Right lobe of liver (tissue), 6 donors: ENCODE measurements around the gene CCDC74B. TPM values are rescaled to one million over a fixed set of nuclear protein-coding genes. Genes with fewer than 3 reads are reported as not detected.
"Not testable (repeated sequence)": the region's sequence is repeated elsewhere in the genome, so short reads cannot be mapped to it uniquely, and the experiment has no call there.

Experiments used
- ATAC-seq, 4 donors: fragments of 200-7000 bp; cut with Tn5 transposase; one replicate each; pipeline ENCODE4 v1.9.1; 2020; ENCODE audit warnings: mild to moderate bottlenecking in 4 of 4, moderate library complexity in 4 of 4
- DNase-seq, 3 donors: peaks; one replicate each; pipeline ENCODE4 v3.0.0-alpha.2; 2020
- H3K27ac ChIP-seq, 3 donors: fragments of 200-600 bp; one replicate each; pipeline ENCODE4 v1.8.0; 2022
- H3K27me3 ChIP-seq, 2 donors: fragments of 200-600 bp; one replicate each; pipeline ENCODE4 v1.8.0; 2022
- H3K36me3 ChIP-seq, 4 donors: fragments of 200-600 bp; sonication (generic) in 1 of 4; one replicate each; pipeline versions ENCODE4 v1.5.1 to v1.8.0; 2017 to 2022; ENCODE audit warnings: control low read depth in 1 of 4
- H3K4me1 ChIP-seq, 4 donors: fragments of 200-600 bp; sonication (generic) in 1 of 4; one replicate each; pipeline versions ENCODE4 v1.5.1 to v1.8.0; 2017 to 2022; ENCODE audit warnings: control low read depth in 1 of 4
- H3K4me3 ChIP-seq, 3 donors: fragments of 200-600 bp; one replicate each; pipeline ENCODE4 v1.8.0; 2022
- H3K9me3 ChIP-seq, 4 donors: fragments of 200-600 bp; sonication (generic) in 1 of 4; one replicate each; pipeline versions ENCODE4 v1.5.1 to v1.8.0; 2017 to 2022; ENCODE audit warnings: control low read depth in 1 of 4
- POLR2A ChIP-seq: fragments of 450-650 bp; IDR thresholded peaks from one replicate; pipeline ENCODE4 v1.6.1; 2017; ENCODE audit warnings: antibody characterized with exemption, mild to moderate bottlenecking
- WGBS: methylation state at CpG from one replicate; pipeline ENCODE4 v1.1.6; 2018; ENCODE audit warnings: low coverage, low lambda C conversion rate; ENCODE audit not compliant: insufficient coverage; ENCODE audit errors: missing lambda C conversion rate; 5-methylcytosine and 5-hydroxymethylcytosine counted together
- intact Hi-C, 2 donors: fragments of 100-400 bp; cut with DNase I; formaldehyde crosslinking; loops; one replicate each; pipeline versions ENCODE4 v1.11.2 to v1.14.1; 2022
- total RNA-seq, 6 experiments: library from RNA; depleted of rRNA in 2 of 6; stranded (reverse); fragments of >200 nt in 2 of 6; fragmentation: NEBNext Ultra II Directional in 3 of 6; extraction: Animal tissue kit (Norgen Biotek cat#: 25700) in 3 of 6; gene quantifications; one replicate each; pipeline versions ENCODE4 v1.1.0 to v1.2.4, GENCODE V29; 2016 to 2023
- TF ChIP-seq, protein P1 (sequence below), 4 donors: fragments of 200-600 bp in 3 of 4; fragments of 450-650 bp in 1 of 4; IDR thresholded peaks; one replicate each; pipeline versions ENCODE4 v1.5.1 to v1.8.0; 2016 to 2022; ENCODE audit warnings: antibody characterized with exemption in 4 of 4, mild to moderate bottlenecking in 2 of 4
- donor health status: DM: no; HTN: yes; CAD: no.
- donor health status: DM: no; HTN: no; CAD: no.
- donor health status: DM: no; HTN: no; CAD: no.
- donor health status: DM: no; HTN: yes; CAD: no.
- donor health status: DM: no; HTN: yes; CAD: no.

Gene CCDC74B
- total RNA-seq, 6 experiments from 2014 or later: 0.19 to 0.74 (median 0.26) TPM; not detected in 3

DNA sequence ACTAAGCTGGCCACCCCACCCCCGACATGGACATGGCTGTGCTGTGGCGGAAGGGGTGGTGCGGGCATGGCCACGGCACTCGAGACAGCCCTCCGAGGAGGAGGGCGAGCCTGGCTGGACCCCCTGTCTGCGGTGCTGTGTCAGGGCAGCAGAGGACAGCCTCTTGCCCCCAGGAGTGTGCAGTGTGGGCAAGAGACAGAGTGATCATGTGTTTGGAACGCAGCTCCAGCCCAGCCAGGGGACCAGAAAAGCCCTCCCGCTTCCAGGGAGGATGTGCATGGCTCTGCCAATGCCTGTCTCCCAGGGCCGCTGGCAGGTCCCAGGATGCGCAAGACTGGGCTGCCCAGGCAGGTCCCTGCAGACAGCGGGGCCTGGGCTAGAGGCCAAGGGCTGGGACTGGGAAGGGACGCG is 6.1 kb downstream of the CCDC74B start:
- ATAC-seq, H3K27ac ChIP-seq, intact Hi-C loops, H3K36me3 ChIP-seq, H3K9me3 ChIP-seq, H3K4me3 ChIP-seq, H3K4me1 ChIP-seq, H3K27me3 ChIP-seq: not testable (repeated sequence)
- peak in 2 of 3 donors; percentile 24 to 35 for DNase-seq
- WGBS: no CpG with 5 or more reads among the region's 15 CpGs

DNA sequence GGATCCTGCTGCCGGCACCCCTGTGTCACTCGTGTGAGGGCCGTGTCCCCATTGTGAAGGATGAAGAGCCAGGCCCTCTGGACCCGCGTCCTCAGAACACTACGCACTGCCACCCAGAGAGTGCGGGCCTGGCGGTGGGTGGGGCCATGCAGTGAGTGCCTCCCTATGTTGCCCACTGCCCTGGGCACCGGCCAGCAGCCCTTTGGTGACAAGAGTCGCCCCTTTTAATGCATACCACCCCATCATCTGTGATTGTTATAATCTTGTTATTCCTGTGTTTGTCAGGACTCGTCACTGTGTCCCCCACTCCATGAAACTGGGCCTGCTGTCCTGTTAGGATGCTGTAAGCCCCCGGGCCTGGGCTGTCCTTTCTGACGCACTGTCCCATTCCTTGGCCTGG is 6.6 kb downstream of the CCDC74B start:
- DNase-seq, H3K36me3 ChIP-seq, H3K9me3 ChIP-seq, ATAC-seq, intact Hi-C loops, H3K4me1 ChIP-seq, H3K4me3 ChIP-seq, H3K27ac ChIP-seq, H3K27me3 ChIP-seq: not testable (repeated sequence)
- no CpG with 5 or more reads among the region's 13 CpGs for WGBS

DNA sequence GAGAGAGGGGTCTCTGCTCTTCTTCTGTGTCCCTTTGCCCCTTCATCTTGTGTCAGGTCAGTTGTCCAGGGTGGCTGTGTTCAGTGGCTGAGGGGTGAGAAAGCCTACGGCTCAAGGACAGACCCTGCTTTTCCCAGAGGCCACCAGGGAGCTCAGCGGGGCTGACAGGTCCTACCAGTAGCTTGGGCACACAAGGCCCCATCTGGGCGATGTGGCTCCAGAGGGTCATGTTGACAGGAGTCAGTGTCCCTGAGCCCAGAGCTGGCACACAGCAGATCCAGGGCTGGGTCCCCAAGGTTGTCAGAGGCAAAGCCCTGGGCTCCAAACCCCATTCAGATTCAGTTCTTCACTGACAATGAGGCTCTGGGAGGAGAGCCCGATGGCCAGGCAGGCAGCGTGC is 7.8 kb downstream of the CCDC74B start:
- H3K36me3 ChIP-seq, H3K27ac ChIP-seq, H3K4me3 ChIP-seq, H3K9me3 ChIP-seq, ATAC-seq, H3K4me1 ChIP-seq, H3K27me3 ChIP-seq, intact Hi-C loops: not testable (repeated sequence)
- peak in 2 of 3 donors; percentile 13 to 28 for DNase-seq
- WGBS: no CpG with 5 or more reads among the region's 5 CpGs

DNA sequence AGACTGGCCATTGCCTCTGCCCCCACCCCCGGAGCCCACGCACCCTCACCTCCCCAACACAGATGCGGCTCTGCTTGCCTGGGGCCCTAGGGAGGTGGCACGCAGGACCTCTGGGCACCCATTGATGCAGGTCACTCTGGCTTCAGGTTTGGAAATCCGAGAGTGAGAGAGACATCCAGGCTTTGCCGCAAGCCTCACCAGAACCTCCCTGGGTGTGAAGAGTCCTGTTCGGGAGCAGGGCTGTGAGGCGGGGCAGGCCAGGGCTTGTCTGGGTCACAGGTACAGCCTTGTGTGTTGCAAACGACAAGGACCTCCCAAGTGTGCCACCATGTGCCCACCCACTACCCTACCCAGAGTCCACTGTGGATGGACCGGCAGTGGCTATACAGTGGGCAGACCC is 8.4 kb downstream of the CCDC74B start:
- H3K27me3 ChIP-seq, H3K9me3 ChIP-seq, ATAC-seq, H3K36me3 ChIP-seq, intact Hi-C loops, H3K4me1 ChIP-seq, H3K27ac ChIP-seq, H3K4me3 ChIP-seq: not testable (repeated sequence)
- peak in 1 of 3 donors; percentile 26 for DNase-seq
- WGBS: 100% methylated on average over 2 of the region's 10 CpGs

DNA sequence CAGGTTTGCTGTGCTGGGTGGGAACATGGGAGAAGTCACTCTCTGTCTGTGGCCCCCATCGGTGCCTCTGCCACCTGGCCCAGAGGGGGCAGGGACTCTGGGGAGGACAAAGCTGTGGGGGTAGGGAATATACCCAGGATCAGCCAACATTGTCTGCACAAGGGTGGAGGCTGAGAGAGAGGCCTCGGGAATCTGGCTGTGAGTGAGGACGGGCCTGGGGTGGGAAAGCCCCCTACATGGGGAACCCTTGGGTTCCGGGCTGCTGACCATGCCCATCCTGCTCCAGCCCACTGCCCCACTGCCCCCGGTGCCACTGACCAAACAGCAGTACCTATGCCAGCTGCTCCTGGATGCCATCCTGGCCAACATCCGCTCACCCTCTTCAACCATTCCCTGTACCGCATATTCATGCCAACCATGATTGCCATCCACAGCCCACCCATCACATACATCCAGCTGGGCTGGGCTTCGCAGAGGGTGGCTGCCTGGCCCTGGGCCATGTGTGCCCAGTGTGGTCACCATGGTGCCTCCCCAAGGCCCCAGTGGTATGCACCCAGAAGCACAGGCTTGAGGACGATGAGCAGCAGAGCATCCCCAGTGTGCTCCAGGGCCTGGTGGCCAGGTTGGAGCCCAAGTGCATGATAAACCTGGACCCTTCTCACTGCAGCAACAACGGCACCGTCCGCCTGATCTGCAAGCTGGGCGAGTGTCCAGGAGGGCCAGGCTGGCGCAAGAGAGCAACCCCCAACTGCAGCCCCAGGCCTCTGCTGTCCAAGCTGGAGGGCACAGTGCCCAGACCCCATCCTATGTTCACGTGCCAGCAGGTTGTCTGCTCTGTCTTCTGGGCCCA is 9.0 kb downstream of the CCDC74B start:
- 90% methylated on average over 7 of the region's 15 CpGs for WGBS
- TF ChIP-seq, protein P1, sequence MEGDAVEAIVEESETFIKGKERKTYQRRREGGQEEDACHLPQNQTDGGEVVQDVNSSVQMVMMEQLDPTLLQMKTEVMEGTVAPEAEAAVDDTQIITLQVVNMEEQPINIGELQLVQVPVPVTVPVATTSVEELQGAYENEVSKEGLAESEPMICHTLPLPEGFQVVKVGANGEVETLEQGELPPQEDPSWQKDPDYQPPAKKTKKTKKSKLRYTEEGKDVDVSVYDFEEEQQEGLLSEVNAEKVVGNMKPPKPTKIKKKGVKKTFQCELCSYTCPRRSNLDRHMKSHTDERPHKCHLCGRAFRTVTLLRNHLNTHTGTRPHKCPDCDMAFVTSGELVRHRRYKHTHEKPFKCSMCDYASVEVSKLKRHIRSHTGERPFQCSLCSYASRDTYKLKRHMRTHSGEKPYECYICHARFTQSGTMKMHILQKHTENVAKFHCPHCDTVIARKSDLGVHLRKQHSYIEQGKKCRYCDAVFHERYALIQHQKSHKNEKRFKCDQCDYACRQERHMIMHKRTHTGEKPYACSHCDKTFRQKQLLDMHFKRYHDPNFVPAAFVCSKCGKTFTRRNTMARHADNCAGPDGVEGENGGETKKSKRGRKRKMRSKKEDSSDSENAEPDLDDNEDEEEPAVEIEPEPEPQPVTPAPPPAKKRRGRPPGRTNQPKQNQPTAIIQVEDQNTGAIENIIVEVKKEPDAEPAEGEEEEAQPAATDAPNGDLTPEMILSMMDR (IDR thresholded peaks at IDR 0.05): no peak
- TF ChIP-seq POLR2A: no peak
- DNase-seq: peak in 1 of 3 donors; percentile 36
- no peak for ATAC-seq
- H3K9me3 ChIP-seq: no peaks in the 10 kb centered on the region
- H3K4me1 ChIP-seq: no peaks in the 10 kb centered on the region
- no peak overlapping the region for H3K4me3 ChIP-seq
- intact Hi-C loops: no loop called here
- no peak overlapping the region for H3K27ac ChIP-seq
- no peaks in the 10 kb centered on the region for H3K36me3 ChIP-seq
- no peaks in the 10 kb centered on the region for H3K27me3 ChIP-seq

DNA sequence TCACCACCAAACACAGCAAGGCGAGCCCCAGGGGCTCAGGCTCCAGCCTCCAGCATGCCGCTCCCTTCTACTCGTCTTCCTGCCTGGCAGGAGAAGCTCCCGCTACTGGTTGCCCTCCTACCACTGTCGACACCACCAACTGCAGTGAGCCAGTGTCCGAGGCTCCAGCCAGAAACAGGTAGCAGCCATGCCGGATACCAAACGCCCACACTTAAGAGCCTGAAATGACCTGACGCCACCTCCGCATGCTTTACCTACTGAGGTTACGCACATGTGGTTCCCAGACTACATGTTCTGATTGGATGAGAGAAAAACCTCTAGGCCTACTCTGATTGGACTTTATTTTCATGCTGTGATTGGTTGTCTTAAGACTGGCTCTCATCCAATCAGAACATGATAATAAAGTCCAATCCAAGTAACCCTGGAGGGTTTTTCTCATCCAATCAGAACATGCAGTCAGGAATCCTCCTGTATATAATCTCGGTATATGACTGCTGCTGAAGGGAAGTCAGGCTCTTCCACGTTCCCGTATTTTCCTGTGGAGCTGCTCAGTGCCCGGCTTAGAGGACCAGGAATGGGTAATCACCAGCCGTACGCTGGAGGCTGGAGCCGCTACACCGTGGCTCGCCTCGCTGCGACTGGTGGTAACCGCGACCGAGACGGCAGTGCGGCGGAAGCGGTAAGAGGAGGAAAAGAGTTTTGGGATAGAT is 15.6 kb downstream of the CCDC74B start, which contains the start of gene POTEF:
POTEF (minus strand) TSS at position 103 of the 710 bp plus-strand sequence. CDS start 8,707 bp downstream, outside the sequence.
- H3K27ac ChIP-seq, H3K4me1 ChIP-seq, intact Hi-C loops, DNase-seq, H3K36me3 ChIP-seq, H3K4me3 ChIP-seq, ATAC-seq, H3K9me3 ChIP-seq, H3K27me3 ChIP-seq: not testable (repeated sequence)
- 64% methylated on average over 6 of the region's 29 CpGs for WGBS

DNA sequence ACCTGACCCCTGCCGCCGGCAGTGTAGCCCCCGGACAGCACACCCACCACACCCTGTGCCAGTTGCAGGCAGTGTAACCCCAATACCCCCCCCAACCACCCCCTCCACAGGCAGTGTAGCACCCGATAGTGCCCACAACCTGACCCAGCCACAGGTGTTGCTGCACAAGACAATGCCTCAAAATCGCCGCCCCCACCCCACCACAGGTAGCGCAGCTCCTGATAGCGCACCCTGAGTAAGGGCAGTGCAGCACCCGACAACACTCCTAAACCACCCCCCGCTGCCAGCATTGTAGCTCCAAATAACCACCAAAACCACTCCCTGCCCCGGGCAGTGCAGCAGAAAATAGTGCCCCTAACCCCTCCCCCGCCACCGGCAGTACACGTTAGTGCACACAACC is 16.4 kb downstream of the CCDC74B start:
- H3K9me3 ChIP-seq, H3K27ac ChIP-seq, H3K36me3 ChIP-seq, H3K4me3 ChIP-seq, intact Hi-C loops, DNase-seq, H3K27me3 ChIP-seq, H3K4me1 ChIP-seq: not testable (repeated sequence)
- WGBS: 78% methylated on average over 8 of the region's 14 CpGs
- ATAC-seq: peak in 1 of 4 donors; percentile 30

DNA sequence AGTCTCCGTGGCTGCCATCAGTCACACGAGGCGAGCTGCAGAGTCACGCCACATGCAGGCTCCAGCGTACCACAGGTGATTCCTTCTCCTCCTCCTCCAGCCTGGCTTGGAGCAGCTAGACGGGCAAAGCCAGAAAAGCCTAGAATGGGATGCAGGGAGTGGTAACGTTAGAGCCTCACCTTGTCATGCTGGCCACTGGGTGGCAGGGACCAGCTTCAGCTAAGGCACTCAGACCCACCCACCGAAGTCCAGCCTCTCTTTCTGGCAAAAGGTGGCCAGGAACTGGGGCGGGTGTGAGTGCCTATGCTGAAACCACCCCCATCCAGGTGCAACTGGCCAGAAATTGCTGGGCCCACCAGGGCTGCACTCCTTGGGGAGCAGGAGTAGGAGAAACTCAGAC is 17.2 kb downstream of the CCDC74B start:
- H3K9me3 ChIP-seq, H3K27me3 ChIP-seq, intact Hi-C loops, H3K4me3 ChIP-seq, H3K36me3 ChIP-seq, H3K27ac ChIP-seq, DNase-seq, H3K4me1 ChIP-seq, ATAC-seq: not testable (repeated sequence)
- no CpG with 5 or more reads among the region's 9 CpGs for WGBS

DNA sequence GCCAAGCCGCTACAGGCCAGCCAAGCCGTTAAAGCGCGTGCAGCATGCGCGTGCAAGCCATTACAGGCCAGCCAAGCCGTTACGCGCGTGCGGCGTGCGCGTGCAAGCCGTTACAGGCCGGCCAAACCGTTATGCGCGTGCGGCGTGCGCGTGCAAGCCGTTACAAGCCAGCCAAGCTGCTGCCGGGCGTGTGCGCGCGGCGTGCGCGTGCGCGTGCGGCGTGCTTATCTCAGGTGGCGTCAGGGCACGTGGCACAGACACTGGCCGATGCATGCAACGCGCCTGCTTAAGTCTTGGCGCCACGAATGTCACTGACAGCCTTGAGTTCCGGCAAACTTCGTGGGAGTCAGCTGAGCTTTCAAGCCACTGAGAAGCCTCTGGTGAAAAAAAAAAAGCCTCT is 24.0 kb downstream of the CCDC74B start:
- DNase-seq, H3K4me3 ChIP-seq, intact Hi-C loops, H3K9me3 ChIP-seq, H3K4me1 ChIP-seq, H3K27me3 ChIP-seq, H3K27ac ChIP-seq, ATAC-seq, H3K36me3 ChIP-seq: not testable (repeated sequence)
- 90% methylated on average over 32 of the region's 45 CpGs for WGBS

DNA sequence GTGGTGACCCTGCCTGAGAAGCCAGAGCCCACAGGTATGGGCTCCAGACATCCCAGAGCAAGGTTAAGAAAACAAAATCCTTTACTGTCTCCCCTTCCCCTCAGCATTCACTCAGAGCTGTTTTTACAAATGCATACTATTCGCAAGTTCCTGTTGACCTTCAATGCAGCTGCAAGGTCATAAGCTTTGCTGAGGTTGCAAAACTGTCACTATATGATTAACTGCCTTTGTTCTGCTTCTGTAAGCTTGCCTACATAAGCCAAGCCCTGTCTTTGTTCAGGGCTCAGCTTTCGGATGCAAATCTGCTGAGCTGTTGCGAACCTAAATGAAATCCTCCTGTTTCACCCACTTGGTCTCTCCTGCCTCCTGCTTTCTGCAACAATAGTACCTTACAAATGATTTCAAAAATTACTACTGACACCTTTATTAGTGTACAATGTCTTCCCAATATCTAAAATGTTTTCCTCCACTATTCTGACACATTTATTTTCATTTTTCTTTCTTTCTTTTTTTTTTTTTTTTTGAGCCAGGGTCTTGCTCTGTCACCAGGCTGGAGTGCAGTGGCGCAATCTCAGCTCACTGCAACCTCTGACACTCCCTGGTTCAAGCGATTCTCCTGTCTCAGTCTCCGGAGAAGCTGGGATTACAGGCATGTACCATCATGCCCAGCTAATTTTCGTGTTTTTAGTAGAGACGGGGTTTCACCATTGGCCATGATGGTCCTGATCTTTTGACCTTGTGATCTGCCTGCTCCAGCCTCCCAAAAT is 42.1 kb downstream of the CCDC74B start:
- not testable (repeated sequence) for DNase-seq

More for the DNA sequence above, 42.1 kb downstream of the CCDC74B start:
- ATAC-seq, H3K27ac ChIP-seq, H3K36me3 ChIP-seq, H3K4me1 ChIP-seq, H3K9me3 ChIP-seq, H3K4me3 ChIP-seq, H3K27me3 ChIP-seq, intact Hi-C loops: not testable (repeated sequence)
- WGBS: 51% methylated on average over 3 of the region's 8 CpGs
